ENCODE measurements around the gene PROSER1. TPM values are rescaled to one million over a fixed set of nuclear protein-coding genes. Genes with fewer than 3 reads are reported as not detected.

PROSER1 gene
- total RNA-seq, 3 donors from 2014 or later (not counting 1 experiment from before 2014, with no cell fraction given) = 58.6 to 70.2 (median 61.7) TPM

Other genes with a start within 250 kb of the PROSER1 start
- not detected for gene STOML3, start 47.3 kb downstream of the PROSER1 start, total RNA-seq
- 10 to 100 TPM; 26.0 to 36.8 (median 28.3) TPM for gene NHLRC3, start 367 bp upstream of the PROSER1 start, total RNA-seq

Measured in natural killer cell (primary cell).